HS-5 (cell line): ENCODE results near the gene CACNB2.
"Not testable (repeated sequence)": the region's sequence is repeated elsewhere in the genome, so short reads cannot be mapped to it uniquely, and the experiment has no call there.

Source experiments
- DNase-seq: peaks from one replicate; pipeline ENCODE4 v3.0.0-alpha.2; 2012; ENCODE audit warnings: low read depth

The CACNB2 gene

GRCh38 chr10:18570386-18570785 is 430.2 kb downstream of the CACNB2 start:
- not testable (repeated sequence) for DNase-seq

GRCh38 chr10:18571076-18571475 is 430.9 kb downstream of the CACNB2 start:
- no peak for DNase-seq

GRCh38 chr10:18571780-18572179 is 431.6 kb downstream of the CACNB2 start:
- DNase-seq: no peak

- no peak for DNase-seq
Measured at GRCh38 chr10:18572959-18573561, 432.8 kb downstream of the CACNB2 start.

GRCh38 chr10:18576586-18576985 is 436.4 kb downstream of the CACNB2 start:
- DNase-seq: no peak

- DNase-seq: no peak
Measured at GRCh38 chr10:18577823-18578685, 437.8 kb downstream of the CACNB2 start.

GRCh38 chr10:18582803-18583202 is 442.6 kb downstream of the CACNB2 start:
- DNase-seq: no peak

- no peak for DNase-seq
Measured at GRCh38 chr10:18583575-18584270, 443.5 kb downstream of the CACNB2 start.

- not testable (repeated sequence) for DNase-seq
Measured at GRCh38 chr10:18586637-18587036, 446.4 kb downstream of the CACNB2 start.

- not testable (repeated sequence) for DNase-seq
Measured at GRCh38 chr10:18591141-18591540, 450.9 kb downstream of the CACNB2 start.
